CD4-positive, alpha-beta T cell treated with Interleukin-1 beta for 1 hour (primary cell): ENCODE measurements around the gene IER5.

ENCODE experiments used
- DNase-seq, 2 donors: peaks; one replicate each; pipeline ENCODE4 v3.0.0-alpha.2; 2020 to 2022

Gene IER5

GRCh38 chr1:181135815-181136737 lies 47.6 kb downstream of the IER5 start:
- no peak for DNase-seq

GRCh38 chr1:181136738-181137122 lies 48.2 kb downstream of the IER5 start:
- peak in 1 of 2 donors; percentile 21 for DNase-seq

- no peak for DNase-seq
These were observed 48.8 kb downstream of the IER5 start for GRCh38 chr1:181137217-181137743.

- no peak for DNase-seq
These were observed 51.1 kb downstream of the IER5 start for GRCh38 chr1:181139631-181140061.

GRCh38 chr1:181140398-181140797 lies 51.9 kb downstream of the IER5 start:
- DNase-seq: no peak

- no peak for DNase-seq
These were observed 52.4 kb downstream of the IER5 start for GRCh38 chr1:181140891-181141290.

GRCh38 chr1:181141431-181141910 lies 53.0 kb downstream of the IER5 start:
- peak in 1 of 2 donors; percentile 70 for DNase-seq
